Measurements from ENCODE around the gene CFAP43.

CFAP43 gene

GRCh38 chr10:104231784-104232612 lies at the start of gene CFAP43:
CFAP43 (minus strand) TSS chr10:104232364; CDS start chr10:104232246, 118 bp downstream.
- peak; percentile 98 for FAIRE-seq

- no peak for FAIRE-seq
Observed at GRCh38 chr10:104281694-104282093, 49.5 kb upstream of the CFAP43 start.

GRCh38 chr10:104279550-104280259 lies 47.5 kb upstream of the CFAP43 start:
- FAIRE-seq = no peak

GRCh38 chr10:104277785-104278184 lies 45.6 kb upstream of the CFAP43 start:
- no peak for FAIRE-seq

GRCh38 chr10:104276192-104276591 lies 44.0 kb upstream of the CFAP43 start:
- FAIRE-seq = no peak

- no peak for FAIRE-seq
Observed at GRCh38 chr10:104274762-104275721, 42.9 kb upstream of the CFAP43 start.

GRCh38 chr10:104273899-104274575 lies 41.9 kb upstream of the CFAP43 start:
- FAIRE-seq = no peak

- FAIRE-seq = no peak
Observed at GRCh38 chr10:104273286-104273685, 41.1 kb upstream of the CFAP43 start.

GRCh38 chr10:104268713-104269645 lies 36.8 kb upstream of the CFAP43 start, which contains the start of gene GSTO2:
GSTO2 (plus strand) TSS chr10:104269184; CDS start chr10:104274916, 5,732 bp downstream.
- peak; percentile 71 for FAIRE-seq

- no peak for FAIRE-seq
Observed at GRCh38 chr10:104268405-104268712, 36.2 kb upstream of the CFAP43 start.

GRCh38 chr10:104267721-104268404 lies 35.7 kb upstream of the CFAP43 start:
- FAIRE-seq = no peak

- no peak for FAIRE-seq
Observed at GRCh38 chr10:104264783-104265182, 32.6 kb upstream of the CFAP43 start.

- FAIRE-seq = no peak
Observed at GRCh38 chr10:104262055-104262454, 29.9 kb upstream of the CFAP43 start.

- no peak for FAIRE-seq
Observed at GRCh38 chr10:104260775-104261115, 28.6 kb upstream of the CFAP43 start.

- FAIRE-seq = no peak
Observed at GRCh38 chr10:104259999-104260774, 28.0 kb upstream of the CFAP43 start.

GRCh38 chr10:104259456-104259855 lies 27.3 kb upstream of the CFAP43 start:
- FAIRE-seq = peak; percentile 51

- no peak for FAIRE-seq
Observed at GRCh38 chr10:104258209-104258608, 26.0 kb upstream of the CFAP43 start.

GRCh38 chr10:104257235-104257634 lies 25.1 kb upstream of the CFAP43 start:
- FAIRE-seq = no peak

GRCh38 chr10:104256335-104256961 lies 24.3 kb upstream of the CFAP43 start:
- no peak for FAIRE-seq

Data from islet of Langerhans (tissue), 1 donor.